ENCODE data around the gene CASZ1.

DNA sequence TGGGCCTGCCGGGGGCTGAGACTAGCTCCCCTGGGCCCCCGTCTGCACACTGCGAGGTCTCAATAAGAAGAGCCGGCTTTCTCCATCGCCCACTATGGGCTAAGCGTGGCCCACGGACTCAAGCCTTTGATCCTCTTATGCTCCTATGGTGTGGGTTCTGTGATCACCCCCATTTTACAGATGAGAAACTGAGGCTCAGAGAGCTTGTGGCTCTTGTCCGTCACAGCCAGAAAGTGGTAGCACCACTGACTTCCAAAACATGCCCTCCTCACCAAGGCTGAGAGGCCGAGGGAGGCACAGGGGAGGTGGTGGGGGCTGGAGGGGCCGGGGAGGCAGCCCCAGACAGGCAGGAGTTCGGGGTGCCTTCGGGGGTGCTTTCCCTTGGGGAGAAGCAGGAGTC, 39.0 kb upstream of the CASZ1 start:
- no peak for TF ChIP-seq POLR2A (IDR thresholded peaks at IDR 0.05)
- TF ChIP-seq, protein P1, sequence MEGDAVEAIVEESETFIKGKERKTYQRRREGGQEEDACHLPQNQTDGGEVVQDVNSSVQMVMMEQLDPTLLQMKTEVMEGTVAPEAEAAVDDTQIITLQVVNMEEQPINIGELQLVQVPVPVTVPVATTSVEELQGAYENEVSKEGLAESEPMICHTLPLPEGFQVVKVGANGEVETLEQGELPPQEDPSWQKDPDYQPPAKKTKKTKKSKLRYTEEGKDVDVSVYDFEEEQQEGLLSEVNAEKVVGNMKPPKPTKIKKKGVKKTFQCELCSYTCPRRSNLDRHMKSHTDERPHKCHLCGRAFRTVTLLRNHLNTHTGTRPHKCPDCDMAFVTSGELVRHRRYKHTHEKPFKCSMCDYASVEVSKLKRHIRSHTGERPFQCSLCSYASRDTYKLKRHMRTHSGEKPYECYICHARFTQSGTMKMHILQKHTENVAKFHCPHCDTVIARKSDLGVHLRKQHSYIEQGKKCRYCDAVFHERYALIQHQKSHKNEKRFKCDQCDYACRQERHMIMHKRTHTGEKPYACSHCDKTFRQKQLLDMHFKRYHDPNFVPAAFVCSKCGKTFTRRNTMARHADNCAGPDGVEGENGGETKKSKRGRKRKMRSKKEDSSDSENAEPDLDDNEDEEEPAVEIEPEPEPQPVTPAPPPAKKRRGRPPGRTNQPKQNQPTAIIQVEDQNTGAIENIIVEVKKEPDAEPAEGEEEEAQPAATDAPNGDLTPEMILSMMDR (IDR thresholded peaks at IDR 0.05), result no peak
- TF ChIP-seq EP300 (IDR thresholded peaks at IDR 0.05), result no peak
- no peak for TF ChIP-seq POLR2AphosphoS5 (IDR thresholded peaks at IDR 0.05)

All from stomach (tissue), 4 donors.